ENCODE data around the gene BMERB1.
"Not testable (repeated sequence)": the region's sequence is repeated elsewhere in the genome, so short reads cannot be mapped to it uniquely, and the experiment has no call there.

The BMERB1 gene

DNA sequence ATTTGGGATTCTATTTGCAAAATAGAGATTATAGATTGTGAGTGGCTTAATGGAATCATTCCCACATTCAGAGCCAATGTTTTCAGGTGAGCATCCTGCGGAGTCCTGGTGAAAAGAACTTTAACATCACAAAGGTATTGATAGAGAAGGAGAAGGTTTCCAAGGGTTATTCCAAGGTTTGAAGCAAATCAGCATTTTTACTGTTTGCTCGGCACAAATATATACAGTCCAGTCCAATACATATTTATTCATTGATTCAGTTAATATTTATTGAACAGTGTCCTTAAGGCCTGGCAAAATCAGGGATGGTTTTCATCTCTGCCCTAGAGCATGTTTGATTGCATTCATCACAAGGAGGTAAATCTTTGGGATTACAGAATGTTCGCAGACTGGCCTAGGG is 32.4 kb upstream of the BMERB1 start:
- TF ChIP-seq, protein P1, sequence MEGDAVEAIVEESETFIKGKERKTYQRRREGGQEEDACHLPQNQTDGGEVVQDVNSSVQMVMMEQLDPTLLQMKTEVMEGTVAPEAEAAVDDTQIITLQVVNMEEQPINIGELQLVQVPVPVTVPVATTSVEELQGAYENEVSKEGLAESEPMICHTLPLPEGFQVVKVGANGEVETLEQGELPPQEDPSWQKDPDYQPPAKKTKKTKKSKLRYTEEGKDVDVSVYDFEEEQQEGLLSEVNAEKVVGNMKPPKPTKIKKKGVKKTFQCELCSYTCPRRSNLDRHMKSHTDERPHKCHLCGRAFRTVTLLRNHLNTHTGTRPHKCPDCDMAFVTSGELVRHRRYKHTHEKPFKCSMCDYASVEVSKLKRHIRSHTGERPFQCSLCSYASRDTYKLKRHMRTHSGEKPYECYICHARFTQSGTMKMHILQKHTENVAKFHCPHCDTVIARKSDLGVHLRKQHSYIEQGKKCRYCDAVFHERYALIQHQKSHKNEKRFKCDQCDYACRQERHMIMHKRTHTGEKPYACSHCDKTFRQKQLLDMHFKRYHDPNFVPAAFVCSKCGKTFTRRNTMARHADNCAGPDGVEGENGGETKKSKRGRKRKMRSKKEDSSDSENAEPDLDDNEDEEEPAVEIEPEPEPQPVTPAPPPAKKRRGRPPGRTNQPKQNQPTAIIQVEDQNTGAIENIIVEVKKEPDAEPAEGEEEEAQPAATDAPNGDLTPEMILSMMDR (IDR thresholded peaks at IDR 0.05; ENCODE audit: low read length, missing control alignments), result no peak

DNA sequence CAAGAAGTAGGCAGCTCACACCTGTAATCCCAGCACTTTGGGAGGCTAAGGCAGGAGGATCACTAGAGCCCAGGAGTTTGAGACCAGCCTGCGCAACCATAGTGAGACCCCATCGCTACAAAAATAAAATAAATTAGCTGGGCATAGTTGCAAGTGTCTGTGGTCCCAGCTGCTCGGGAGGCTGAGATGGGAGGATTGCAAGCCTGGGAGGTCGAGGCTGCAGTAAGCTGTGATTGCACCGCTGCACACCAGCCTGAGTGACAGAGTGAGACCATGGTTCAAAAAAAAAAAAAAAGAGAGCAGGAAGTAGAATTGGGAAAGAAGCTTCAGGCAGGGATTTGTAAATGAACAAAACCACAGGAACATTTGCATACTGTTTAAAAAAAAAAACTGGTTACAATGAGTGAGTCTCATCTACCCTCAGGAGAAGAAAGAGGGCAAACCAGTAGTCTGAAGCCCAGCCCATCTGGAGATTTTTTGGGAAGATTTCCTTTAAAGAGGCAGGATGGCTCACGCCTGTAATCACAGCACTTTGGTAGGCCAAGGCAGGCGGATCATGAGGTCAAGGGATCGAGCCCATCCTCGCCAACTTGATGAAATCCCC is 30.9 kb upstream of the BMERB1 start:
- no peak overlapping the region for H3K4me3 ChIP-seq (replicated peaks; ENCODE audit: low read depth, low read length)
- TF ChIP-seq, protein P1 (IDR thresholded peaks at IDR 0.05; ENCODE audit: low read length, missing control alignments), result no peak
- DNase-seq (ENCODE audit: low read depth), result peak; percentile 3

More for the DNA sequence above, 32.4 kb upstream of the BMERB1 start:
- no peak overlapping the region for H3K4me3 ChIP-seq (replicated peaks; ENCODE audit: low read depth, low read length)
- DNase-seq (ENCODE audit: low read depth), result no peak

DNA sequence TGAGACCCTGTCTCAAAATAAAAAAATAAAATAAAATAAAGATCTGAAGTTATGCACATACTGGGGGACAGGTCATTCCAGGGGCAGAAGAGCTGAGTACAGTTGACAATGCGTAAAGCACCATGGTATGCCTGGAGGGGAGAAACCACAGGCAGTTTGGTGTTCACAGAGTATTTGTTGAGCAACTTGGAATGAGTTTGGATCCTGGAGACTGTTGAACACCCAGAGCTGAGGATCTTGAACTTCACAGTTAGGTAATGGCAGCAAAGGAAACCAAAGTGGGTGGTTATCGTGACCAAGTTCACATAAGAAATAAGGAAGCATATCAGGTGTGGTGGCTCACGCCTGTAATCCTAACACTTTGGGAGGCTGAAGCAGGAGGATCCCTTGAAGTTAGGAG is 30.3 kb upstream of the BMERB1 start:
- DNase-seq (ENCODE audit: low read depth), result not testable (repeated sequence)

DNA sequence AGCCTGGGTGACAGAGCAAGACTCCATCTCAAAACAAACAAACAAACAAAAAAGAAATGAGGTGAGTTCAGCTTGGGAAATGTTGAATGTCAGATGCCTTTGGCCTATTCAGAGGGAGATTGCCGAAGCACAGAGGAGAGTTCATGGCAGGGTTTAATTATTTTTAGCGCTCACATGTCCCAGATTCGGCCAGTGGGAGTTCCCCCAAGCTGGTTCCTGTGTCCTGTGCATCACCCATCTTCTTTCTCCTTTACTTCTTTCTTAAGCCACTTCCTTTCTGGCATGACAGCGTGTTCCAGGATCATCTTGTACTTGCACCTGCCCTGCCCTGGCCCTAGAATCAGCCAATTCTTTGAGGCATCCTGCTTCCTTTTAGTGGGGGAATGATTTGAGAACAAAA is 29.6 kb upstream of the BMERB1 start:
- no peak overlapping the region for H3K4me3 ChIP-seq (replicated peaks; ENCODE audit: low read depth, low read length)
- DNase-seq (ENCODE audit: low read depth), result no peak
- TF ChIP-seq, protein P1 (IDR thresholded peaks at IDR 0.05; ENCODE audit: low read length, missing control alignments), result no peak

More for the DNA sequence above, 30.3 kb upstream of the BMERB1 start:
- H3K4me3 ChIP-seq (replicated peaks; ENCODE audit: low read depth, low read length), result not testable (repeated sequence)

DNA sequence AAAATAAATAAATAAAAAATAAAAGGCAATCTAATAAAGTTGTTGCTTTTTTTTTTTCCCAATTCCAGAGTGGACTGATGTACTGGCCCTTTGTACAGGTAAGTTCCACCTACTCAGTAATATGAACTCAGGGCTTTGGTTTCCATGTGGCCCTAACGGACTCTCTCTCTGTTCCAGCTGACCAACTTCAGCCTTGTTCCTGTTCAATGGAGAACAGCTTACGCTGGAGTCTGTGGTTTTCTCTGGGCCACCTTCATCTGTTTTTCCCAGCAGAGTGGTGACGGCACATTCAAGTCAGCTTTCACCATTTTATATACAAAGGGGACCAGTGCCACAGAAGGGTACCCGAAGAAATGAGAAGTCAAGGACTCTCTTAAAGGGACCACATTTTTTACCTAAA is 26.6 kb upstream of the BMERB1 start:
- not testable (repeated sequence) for H3K4me3 ChIP-seq (replicated peaks; ENCODE audit: low read depth, low read length); DNase-seq (ENCODE audit: low read depth)

DNA sequence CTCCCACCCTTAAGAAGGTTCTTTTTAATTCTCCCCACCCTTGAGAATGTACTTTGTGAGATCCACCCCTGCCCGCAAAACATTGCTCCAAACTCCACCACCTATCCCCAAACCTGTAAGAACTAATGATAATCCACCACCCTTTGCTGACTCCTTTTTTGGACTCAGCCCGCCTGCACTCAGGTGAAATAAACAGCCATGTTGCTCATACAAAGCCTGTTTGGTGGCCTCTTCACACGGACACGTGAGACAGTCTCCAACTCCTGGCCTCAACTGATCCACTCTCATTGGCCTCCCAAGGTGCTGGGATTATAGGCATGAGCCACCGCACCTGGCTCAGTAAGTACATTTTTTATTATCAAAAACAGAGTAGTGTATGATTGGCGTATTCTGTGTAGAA is 24.9 kb upstream of the BMERB1 start:
- DNase-seq (ENCODE audit: low read depth); H3K4me3 ChIP-seq (replicated peaks; ENCODE audit: low read depth, low read length): not testable (repeated sequence)

DNA sequence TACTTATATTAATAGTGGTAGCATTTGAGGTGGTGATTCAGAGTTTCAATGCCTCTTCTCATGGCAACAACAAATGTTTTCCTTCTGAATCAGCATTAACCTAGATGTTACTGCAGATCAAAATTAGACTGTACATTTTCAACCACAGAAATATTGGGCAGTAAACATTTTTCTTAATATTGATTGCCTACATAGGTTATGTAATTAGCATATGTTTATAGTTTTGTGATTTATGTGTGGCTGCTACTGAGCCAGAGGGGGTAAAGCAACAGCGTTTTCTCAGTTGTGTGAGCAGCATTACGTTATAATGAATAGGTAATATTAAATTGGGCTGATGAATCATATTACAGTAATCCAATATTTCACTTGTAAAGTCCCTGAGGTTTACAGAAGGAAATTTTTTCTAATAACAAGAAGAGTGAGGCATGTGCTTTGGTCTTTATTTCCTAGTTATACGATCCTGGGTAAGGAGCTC is 18.8 kb upstream of the BMERB1 start:
- TF ChIP-seq, protein P1 (IDR thresholded peaks at IDR 0.05; ENCODE audit: low read length, missing control alignments), result no peak
- no peak for DNase-seq (ENCODE audit: low read depth)
- no peak overlapping the region for H3K4me3 ChIP-seq (replicated peaks; ENCODE audit: low read depth, low read length)

DNA sequence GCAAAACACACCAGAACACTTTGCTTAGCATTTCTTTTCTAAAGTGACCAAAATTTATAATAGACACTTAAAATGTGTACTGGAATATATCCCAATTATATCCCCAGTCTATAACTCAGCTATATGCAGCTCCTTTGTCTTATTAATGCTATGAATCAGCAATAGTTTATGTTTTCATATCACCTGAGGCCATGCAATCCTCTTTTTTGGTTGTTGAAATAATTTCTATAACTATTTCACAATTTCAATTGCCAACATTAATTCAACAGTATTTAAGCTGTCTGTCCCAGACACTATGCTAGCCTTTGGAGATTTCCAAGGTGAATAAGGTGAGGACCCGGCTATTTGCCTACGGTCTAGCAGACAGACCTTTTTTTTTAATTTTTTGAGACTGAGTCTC is 17.2 kb upstream of the BMERB1 start:
- DNase-seq (ENCODE audit: low read depth), result no peak
- TF ChIP-seq, protein P1 (IDR thresholded peaks at IDR 0.05; ENCODE audit: low read length, missing control alignments), result no peak
- no peak overlapping the region for H3K4me3 ChIP-seq (replicated peaks; ENCODE audit: low read depth, low read length)
